HG03039 (cell line): ENCODE data around the gene SLC45A1.
"Not testable (repeated sequence)": the region's sequence is repeated elsewhere in the genome, so short reads cannot be mapped to it uniquely, and the experiment has no call there.

Experiments
- ATAC-seq: cut with Tn5 transposase; IDR thresholded peaks from one replicate; pipeline ENCODE4 v1.9.1; 2021; ENCODE audit warnings: mild to moderate bottlenecking, moderate library complexity; ENCODE audit not compliant: unreplicated experiment

Gene SLC45A1

GRCh38 chr1:8365661-8366362, 47.9 kb downstream of the SLC45A1 start:
- ATAC-seq = no peak

GRCh38 chr1:8367571-8368194, 49.8 kb downstream of the SLC45A1 start:
- ATAC-seq = no peak

DNA sequence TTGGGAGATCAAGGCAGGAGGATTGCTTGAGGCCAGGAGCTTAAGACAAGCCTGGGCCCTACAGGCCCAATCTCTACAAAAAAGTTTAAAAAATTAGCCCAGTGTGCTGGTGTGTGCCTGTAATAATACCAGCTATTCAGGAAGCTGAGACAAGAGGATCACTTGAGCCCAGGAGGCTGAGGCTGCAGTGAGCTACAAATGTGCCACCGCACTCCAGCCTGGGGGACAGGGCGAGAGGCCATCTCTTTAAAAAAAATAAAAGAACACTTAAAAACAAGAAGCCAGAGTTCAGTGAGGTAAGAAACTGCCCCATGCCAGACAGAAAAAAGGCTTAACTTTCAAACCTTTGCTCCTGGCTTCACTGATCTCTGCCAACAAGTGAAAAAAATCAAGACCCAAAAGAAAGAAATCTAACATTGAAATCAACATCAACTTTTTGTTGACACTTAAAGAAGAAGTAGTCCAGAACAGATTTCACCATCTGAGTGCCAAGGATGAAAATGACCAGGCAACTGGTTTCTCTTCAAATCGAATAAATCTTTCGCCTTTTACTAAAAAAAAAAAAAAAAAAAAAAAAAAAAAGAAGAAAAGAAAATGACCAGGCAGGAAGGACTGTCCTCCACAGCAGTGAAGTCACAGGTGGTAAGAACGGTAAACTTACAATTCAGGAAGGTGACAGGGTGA, 51.2 kb downstream of the SLC45A1 start:
- ATAC-seq = no peak

DNA sequence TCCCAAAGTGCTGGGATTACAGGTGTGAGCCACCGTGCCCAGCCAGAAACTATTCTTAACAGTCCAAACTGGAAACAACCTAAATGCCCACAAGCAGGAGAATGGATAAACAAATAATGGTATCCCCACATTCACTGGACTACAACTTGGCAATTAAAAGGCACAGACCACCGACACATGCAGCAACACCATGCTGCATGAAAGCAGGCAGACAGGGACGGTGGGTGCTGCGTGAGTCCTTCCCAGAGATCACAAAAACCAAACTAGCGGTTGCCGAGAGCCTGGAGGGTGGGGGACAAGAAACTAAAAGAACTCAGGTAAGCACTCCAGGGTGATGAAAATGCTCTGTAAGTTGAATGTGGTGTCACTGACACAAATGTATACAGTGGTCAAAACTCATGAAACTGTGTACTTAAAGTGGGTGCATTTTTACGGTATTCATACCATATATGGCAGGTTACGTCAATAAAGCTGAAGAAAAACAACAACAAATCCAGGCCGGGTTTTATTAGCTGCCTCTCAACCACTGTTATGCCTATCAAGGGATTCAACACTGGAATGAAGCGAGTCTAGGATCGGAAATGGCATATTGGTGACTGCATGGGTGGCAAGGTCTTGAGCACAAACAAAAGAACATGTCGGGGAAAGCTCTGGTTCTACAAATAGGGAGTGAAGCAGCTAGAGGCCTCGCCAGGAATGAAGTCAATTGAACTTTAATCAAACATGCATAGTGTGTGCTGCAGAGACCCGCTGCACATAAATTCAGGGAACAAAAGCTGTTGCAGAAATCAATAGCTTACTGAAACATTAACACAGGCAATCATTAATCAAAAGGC, 52.4 kb downstream of the SLC45A1 start:
- ATAC-seq = no peak

DNA sequence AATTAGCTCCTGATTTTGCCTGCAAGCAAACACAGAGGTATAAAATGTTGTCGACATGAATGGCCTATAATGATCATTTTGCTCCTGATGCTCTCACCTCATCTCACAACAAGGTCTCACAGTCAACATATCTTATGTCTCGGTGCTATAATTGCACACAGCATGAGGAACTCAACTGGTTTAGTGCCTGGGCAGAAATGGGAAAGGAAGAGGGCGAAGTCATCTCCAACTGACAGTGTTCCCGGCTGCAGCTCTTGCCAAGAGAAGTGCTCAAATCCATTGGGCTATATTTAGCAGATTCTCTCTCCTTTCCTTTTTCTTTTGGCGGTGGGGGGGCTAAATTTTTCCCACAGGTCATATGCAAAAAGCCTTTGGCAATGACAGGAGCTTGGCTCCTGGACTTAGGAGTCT, 53.0 kb downstream of the SLC45A1 start:
- no peak for ATAC-seq

DNA sequence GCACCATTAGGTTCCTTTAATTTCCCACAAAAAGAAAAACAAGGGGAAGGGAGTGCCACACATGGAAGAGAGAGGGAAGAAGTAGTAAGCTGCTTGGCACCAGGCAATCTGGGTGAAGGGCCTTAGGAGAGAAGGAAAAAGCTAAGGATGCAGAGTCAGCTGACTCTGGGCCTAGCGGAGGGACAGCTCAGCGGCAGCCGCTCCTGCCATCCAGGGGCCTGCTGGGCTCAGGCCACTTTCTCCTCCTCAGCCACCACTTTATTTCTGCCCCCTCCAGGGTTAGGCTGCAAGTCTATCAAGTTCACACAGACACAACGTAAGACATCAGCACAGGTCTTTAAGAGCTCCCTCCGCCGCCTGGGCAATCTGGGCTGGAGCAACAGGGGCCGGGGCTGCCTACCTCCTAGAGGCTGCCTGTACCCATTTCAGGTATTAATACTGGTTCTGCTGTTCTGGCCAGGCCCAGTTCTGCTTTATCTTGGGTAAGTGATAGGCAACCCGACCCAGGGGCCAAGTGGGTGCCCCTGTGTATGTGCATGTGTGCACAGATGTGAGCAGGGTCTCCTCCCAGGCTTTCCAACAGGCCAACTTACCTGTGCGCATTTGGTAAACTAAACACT, 53.6 kb downstream of the SLC45A1 start:
- ATAC-seq = no peak

- no peak for ATAC-seq
Measured at GRCh38 chr1:8373125-8373524, 55.2 kb downstream of the SLC45A1 start.

- no peak for ATAC-seq
Measured at GRCh38 chr1:8373581-8374241, 55.8 kb downstream of the SLC45A1 start.

GRCh38 chr1:8374356-8374755, 56.4 kb downstream of the SLC45A1 start:
- ATAC-seq = no peak

- ATAC-seq = no peak
Measured at GRCh38 chr1:8374812-8375211, 56.9 kb downstream of the SLC45A1 start.

- no peak for ATAC-seq
Measured at GRCh38 chr1:8376358-8376840, 58.5 kb downstream of the SLC45A1 start.

DNA sequence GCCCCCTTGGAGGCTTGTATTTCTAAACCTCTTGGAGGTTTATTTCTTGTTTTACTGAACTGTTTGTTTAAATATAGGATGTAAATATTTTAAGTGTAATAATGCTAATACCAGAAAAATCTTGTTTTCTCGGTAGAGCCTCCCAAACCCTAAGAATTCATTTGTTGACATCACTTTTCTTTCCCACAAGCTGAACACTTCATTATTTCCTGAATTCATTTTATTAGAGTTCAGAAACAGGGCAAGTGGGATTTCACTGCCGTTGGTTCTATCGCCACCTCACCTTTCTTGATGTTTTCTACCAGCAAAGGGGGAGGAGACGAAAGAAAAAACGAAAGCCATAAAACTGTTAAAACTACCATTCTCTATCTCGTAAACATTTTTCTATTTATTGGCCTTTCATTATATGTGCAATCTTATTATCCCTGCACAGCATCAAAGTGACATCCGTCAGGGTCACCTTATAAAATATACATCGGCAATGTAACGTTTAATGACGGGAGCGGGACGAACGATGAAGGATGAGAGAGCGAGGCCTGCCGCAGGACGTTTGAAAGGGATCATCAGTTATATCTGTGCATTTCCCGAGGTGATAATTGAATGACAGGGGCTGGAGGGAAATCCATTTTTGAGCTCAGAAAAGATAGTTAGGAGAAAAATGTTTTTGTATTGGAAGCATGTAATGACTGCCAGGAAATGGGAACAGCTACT, 59.5 kb downstream of the SLC45A1 start:
- ATAC-seq = no peak

DNA sequence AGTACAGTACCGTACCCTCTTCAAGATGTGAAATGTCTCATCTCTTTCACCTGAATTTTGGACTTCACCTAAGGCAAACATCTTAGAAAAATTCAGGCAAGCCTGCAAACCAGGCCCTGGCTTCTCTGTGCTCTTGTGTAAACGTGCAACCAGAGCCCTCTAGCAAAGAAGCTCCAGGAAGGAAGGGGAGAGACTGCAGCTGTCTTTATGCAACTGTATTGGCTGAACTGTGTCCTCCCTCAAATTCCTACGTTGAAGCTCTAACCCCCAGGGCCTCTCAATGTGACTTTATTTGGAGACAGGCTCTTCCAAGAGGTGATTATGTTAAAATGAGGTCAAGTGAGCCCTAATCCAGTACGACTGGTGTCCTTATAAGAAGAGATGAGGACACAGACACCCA, 60.3 kb downstream of the SLC45A1 start:
- no peak for ATAC-seq

- no peak for ATAC-seq
Measured at GRCh38 chr1:8378981-8379470, 61.1 kb downstream of the SLC45A1 start.

- ATAC-seq = no peak
Measured at GRCh38 chr1:8379513-8380186, 61.7 kb downstream of the SLC45A1 start.

DNA sequence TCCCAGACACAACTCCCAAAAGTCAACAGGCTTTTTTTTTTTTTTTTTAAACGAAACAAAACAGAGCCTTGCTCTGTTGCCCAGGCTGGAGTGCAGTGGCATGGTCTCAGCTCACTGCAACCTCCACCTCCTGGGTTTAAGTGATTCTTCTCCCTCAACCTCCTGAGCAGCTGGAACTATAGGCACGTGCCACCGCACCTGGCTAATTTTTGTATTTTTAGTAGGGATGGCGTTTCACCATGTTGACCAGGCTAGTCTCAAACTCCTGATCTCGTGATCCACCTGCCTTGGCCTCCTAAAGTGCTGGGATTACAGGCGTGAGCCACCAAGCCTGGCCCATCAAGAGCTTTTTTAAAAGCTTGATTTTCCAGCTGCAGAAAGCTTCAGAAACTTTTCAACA, 62.4 kb downstream of the SLC45A1 start:
- not testable (repeated sequence) for ATAC-seq

DNA sequence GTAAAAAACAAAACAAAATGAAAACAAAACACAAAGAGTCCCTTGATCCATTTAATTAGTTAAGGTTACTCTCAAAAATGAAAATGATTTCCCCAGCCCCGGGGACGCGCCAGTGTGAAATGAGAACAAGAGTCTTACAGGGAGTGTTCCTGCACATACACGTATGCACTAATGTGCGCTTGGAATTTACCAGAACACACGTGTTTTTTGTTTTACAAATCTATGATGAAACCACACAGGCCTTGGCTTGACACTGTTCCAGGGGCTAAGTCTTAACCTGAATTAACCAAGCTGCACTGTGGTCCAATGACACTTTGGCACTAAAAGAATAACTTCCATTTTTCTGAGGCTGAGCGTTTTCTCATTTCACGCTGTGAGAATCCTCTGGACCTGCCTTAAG, 63.7 kb downstream of the SLC45A1 start:
- ATAC-seq = no peak

DNA sequence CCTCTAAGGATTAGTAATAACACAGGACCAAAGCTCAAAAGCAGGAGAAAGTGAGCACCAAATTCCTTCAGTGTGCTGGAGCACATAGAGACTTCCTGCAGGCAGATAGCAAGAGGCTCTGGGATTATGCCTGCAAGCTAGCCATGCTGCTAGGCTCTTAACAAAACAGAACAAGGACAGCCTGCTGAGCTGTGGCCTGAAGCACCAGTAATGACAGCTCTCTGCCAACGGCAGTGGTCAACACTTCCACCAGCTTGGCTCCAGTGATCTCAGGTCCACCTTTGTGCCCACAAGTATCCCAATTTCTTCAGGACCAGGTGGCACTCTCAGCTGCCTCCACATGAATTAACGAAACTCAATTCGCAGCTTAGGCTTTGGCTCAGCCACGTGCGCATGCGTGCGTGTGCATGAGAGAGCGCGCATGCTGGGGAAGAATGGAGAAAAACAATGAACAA, 64.2 kb downstream of the SLC45A1 start:
- no peak for ATAC-seq
